Upper lobe of right lung (tissue), 1 donor: Measurements from ENCODE around the gene GLCCI1. TPM values are rescaled to one million over a fixed set of nuclear protein-coding genes. Genes with fewer than 3 reads are reported as not detected.

ENCODE experiments used
- ATAC-seq: fragments of 200-7000 bp; cut with Tn5 transposase; one replicate; pipeline ENCODE4 v1.9.1; 2020; ENCODE audit warnings: mild to moderate bottlenecking, moderate library complexity
- DNase-seq: peaks from one replicate; pipeline ENCODE4 v3.0.0-alpha.2; 2020
- H3K27ac ChIP-seq: fragments of 200-600 bp; one replicate; pipeline ENCODE4 v1.8.0; 2022
- H3K27me3 ChIP-seq: fragments of 200-600 bp; one replicate; pipeline ENCODE4 v1.8.0; 2022; ENCODE audit warnings: mild to moderate bottlenecking
- H3K36me3 ChIP-seq: fragments of 200-600 bp; one replicate; pipeline ENCODE4 v1.8.0; 2022
- H3K4me1 ChIP-seq: fragments of 200-600 bp; one replicate; pipeline ENCODE4 v1.8.0; 2022
- H3K4me3 ChIP-seq: fragments of 200-600 bp; one replicate; pipeline ENCODE4 v1.8.0; 2022; ENCODE audit warnings: mild to moderate bottlenecking
- H3K9me3 ChIP-seq: fragments of 200-600 bp; one replicate; pipeline ENCODE4 v1.8.0; 2022
- CTCF ChIP-seq: fragments of 200-600 bp; IDR thresholded peaks from one replicate; pipeline ENCODE4 v1.8.0; 2022; ENCODE audit warnings: antibody characterized with exemption
- intact Hi-C: fragments of 100-400 bp; cut with DNase I; formaldehyde crosslinking; loops from one replicate; pipeline ENCODE4 v1.11.0; 2022
- total RNA-seq: library from RNA; stranded (reverse); fragmentation: NEBNext Ultra II Directional; extraction: Animal tissue kit (Norgen Biotek cat#: 25700); gene quantifications from one replicate; pipeline ENCODE4 v1.2.1, GENCODE V29; 2021
- donor health status: DM: no; HTN: yes; CAD: no; lungs with severe emphysema.

Gene GLCCI1
- total RNA-seq, 1 donor from 2014 or later: 45.1 TPM

- Histone ChIP-seq H3K27ac (no peak overlapping the region), H3K27me3 (no peaks in the 10 kb centered on the region), H3K4me1 (no peaks in the 10 kb centered on the region), H3K9me3 (no peaks in the 10 kb centered on the region), H3K36me3 (no peaks in the 10 kb centered on the region), H3K4me3 (no peak overlapping the region)
- TF ChIP-seq CTCF: no peak
- ATAC-seq (no peak), DNase-seq (no peak)
- intact Hi-C loops: no loop called here
These were observed 167.6 kb downstream of the GLCCI1 start for GRCh38 chr7:8136051-8136730.
